COR-L47 (cell line): Measurements from ENCODE around the gene OTUD7B.
"Not testable (repeated sequence)": the region's sequence is repeated elsewhere in the genome, so short reads cannot be mapped to it uniquely, and the experiment has no call there.

Source experiments
- DNase-seq: peaks from one replicate; lab custom pipeline; 2025; lab: John Stamatoyannopoulos, UW

Gene OTUD7B

GRCh38 chr1:149945206-149945605 is 65.3 kb downstream of the OTUD7B start:
- DNase-seq = no peak

- DNase-seq = no peak
Measured at GRCh38 chr1:149942885-149943284, 67.6 kb downstream of the OTUD7B start.

- no peak for DNase-seq
Measured at GRCh38 chr1:149942207-149942606, 68.3 kb downstream of the OTUD7B start.

GRCh38 chr1:149940427-149940826 is 70.1 kb downstream of the OTUD7B start:
- no peak for DNase-seq

- not testable (repeated sequence) for DNase-seq
Measured at GRCh38 chr1:149938668-149939003, 71.9 kb downstream of the OTUD7B start.

GRCh38 chr1:149937759-149938158 is 72.8 kb downstream of the OTUD7B start:
- no peak for DNase-seq

- no peak for DNase-seq
Measured at GRCh38 chr1:149936992-149937705, 73.4 kb downstream of the OTUD7B start.

- DNase-seq = no peak
Measured at GRCh38 chr1:149936170-149936991, 74.1 kb downstream of the OTUD7B start, which contains the start of gene MTMR11. Gene MTMR11, minus strand, starts transcription at chr1:149936879. Its CDS starts 232 bp downstream, at chr1:149936647.

GRCh38 chr1:149934356-149934755 is 76.2 kb downstream of the OTUD7B start:
- DNase-seq = no peak

GRCh38 chr1:149933208-149933607 is 77.3 kb downstream of the OTUD7B start:
- DNase-seq = no peak

- DNase-seq = no peak
Measured at GRCh38 chr1:149932474-149932873, 78.1 kb downstream of the OTUD7B start.

- DNase-seq = no peak
Measured at GRCh38 chr1:149931212-149931790, 79.2 kb downstream of the OTUD7B start.

- no peak for DNase-seq
Measured at GRCh38 chr1:149929856-149930255, 80.7 kb downstream of the OTUD7B start.

GRCh38 chr1:149928401-149928724 is 82.2 kb downstream of the OTUD7B start:
- DNase-seq = no peak

GRCh38 chr1:149927563-149928400 is 82.7 kb downstream of the OTUD7B start, which contains the start of gene SF3B4:
Gene SF3B4, minus strand, starts transcription at chr1:149927803. Its CDS starts 44 bp downstream, at chr1:149927759.
- DNase-seq = peak; percentile 89

- DNase-seq = no peak
Measured at GRCh38 chr1:149927056-149927562, 83.4 kb downstream of the OTUD7B start.

GRCh38 chr1:149926296-149926695 is 84.2 kb downstream of the OTUD7B start:
- DNase-seq = no peak

GRCh38 chr1:149925751-149926150 is 84.8 kb downstream of the OTUD7B start:
- DNase-seq = no peak

GRCh38 chr1:149925345-149925744 is 85.2 kb downstream of the OTUD7B start:
- DNase-seq = no peak

GRCh38 chr1:149923626-149924025 is 86.9 kb downstream of the OTUD7B start:
- no peak for DNase-seq

- DNase-seq = peak; percentile 53
Measured at GRCh38 chr1:149917571-149918144, 92.9 kb downstream of the OTUD7B start, which contains the start of gene SV2A. Gene SV2A, minus strand, starts transcription at chr1:149917844. Its CDS starts 4,004 bp downstream, at chr1:149913840.
